ENCODE results near the gene PLA2G12B.

DNA sequence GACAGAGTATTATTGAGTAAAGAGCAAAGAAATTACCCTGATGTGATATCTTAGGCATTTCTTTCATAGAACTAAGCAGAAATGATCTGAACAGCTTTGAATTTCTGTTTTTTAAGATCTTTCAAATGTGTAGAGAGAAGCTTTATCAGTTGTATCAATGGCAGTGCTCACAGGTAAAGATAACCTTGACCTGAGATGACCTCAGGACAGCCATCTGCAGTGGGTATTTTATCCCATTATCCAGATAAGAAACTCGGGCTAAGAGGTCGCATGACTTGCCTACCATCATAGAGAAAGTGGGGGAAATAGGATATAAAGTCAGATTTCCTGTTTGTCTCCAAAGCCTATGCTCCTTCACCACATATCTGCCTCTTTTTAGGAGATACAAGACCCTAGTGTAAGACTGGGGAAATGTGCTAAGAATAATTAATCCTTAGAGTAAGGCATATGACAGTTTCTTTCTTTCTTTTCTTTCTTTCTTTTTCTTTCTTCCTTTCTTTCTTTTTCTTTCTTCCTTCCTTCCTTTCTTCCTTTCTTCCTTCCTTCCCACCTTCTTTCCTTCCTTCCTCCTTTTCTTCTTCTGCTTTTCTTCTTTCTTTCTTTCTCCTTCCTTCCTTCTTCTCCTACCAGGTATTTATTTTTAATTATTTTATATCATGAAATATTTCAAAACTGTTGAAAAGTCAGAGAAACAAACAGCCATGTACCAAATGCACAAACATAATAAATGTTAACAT lies 10.9 kb downstream of the PLA2G12B start:
- TF ChIP-seq, protein P1, sequence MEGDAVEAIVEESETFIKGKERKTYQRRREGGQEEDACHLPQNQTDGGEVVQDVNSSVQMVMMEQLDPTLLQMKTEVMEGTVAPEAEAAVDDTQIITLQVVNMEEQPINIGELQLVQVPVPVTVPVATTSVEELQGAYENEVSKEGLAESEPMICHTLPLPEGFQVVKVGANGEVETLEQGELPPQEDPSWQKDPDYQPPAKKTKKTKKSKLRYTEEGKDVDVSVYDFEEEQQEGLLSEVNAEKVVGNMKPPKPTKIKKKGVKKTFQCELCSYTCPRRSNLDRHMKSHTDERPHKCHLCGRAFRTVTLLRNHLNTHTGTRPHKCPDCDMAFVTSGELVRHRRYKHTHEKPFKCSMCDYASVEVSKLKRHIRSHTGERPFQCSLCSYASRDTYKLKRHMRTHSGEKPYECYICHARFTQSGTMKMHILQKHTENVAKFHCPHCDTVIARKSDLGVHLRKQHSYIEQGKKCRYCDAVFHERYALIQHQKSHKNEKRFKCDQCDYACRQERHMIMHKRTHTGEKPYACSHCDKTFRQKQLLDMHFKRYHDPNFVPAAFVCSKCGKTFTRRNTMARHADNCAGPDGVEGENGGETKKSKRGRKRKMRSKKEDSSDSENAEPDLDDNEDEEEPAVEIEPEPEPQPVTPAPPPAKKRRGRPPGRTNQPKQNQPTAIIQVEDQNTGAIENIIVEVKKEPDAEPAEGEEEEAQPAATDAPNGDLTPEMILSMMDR (conservative IDR thresholded peaks at IDR 0.05; ENCODE audit: low read depth, low read length): no peak
- no peak for TF ChIP-seq EZH2 (IDR thresholded peaks at IDR 0.05; ENCODE audit: borderline replicate concordance, low read depth, low read length, poor library complexity, severe bottlenecking)
